ENCODE measurements around the gene CDHR2. TPM values are rescaled to one million over a fixed set of nuclear protein-coding genes. Genes with fewer than 3 reads are reported as not detected.

CDHR2 gene
- total and polyA plus RNA-seq, 2 of the 13 experiments (the other 11 are each of a cell fraction or from before 2014, with no cell fraction given) = 17.9 to 20.9 TPM

GRCh38 chr5:176545737-176546509 lies 3.2 kb upstream of the CDHR2 start (continued):
- peak; percentile 54 for TF ChIP-seq RARA (CRISPR knock-in tag; IDR thresholded peaks at IDR 0.05)
- peak; percentile 74 for TF ChIP-seq ARNTL (CRISPR knock-in tag; IDR thresholded peaks at IDR 0.05)
- TF ChIP-seq RXRB (CRISPR knock-in tag; IDR thresholded peaks at IDR 0.05; ENCODE audit: borderline replicate concordance) = 0 out of 2 replicates have a peak, but pooled peaks have one; percentile 27
- TF ChIP-seq IKZF1 (IDR thresholded peaks at IDR 0.05) = no peak
- TF ChIP-seq ZBTB46 (CRISPR knock-in tag; IDR thresholded peaks at IDR 0.05; ENCODE audit: borderline replicate concordance) = 0 out of 2 replicates have a peak, but pooled peaks have one; percentile 34
- TF ChIP-seq MYC (CRISPR knock-in tag; IDR thresholded peaks at IDR 0.05; ENCODE audit: borderline replicate concordance) = peak; percentile 57; the same call in 1 of the 2 replicates
- 0 out of 2 replicates have a peak, but pooled peaks have one; percentile 7 for TF ChIP-seq CTCF (CRISPR knock-in tag; IDR thresholded peaks at IDR 0.05)
- TF ChIP-seq FOXA1 (IDR thresholded peaks at IDR 0.05) = no peak
- peak; percentile 47 for TF ChIP-seq FOXA1 (CRISPR knock-in tag; IDR thresholded peaks at IDR 0.05)
- peak; percentile 65 for TF ChIP-seq ZNF781 (CRISPR knock-in tag; IDR thresholded peaks at IDR 0.05; ENCODE audit: borderline replicate concordance, not compliant biosample characterization)
- TF ChIP-seq ZNF776 (CRISPR knock-in tag; IDR thresholded peaks at IDR 0.05) = no peak
- TF ChIP-seq SRY (CRISPR knock-in tag; IDR thresholded peaks at IDR 0.05) = no peak
- TF ChIP-seq ZBTB26 (CRISPR knock-in tag; IDR thresholded peaks at IDR 0.05; ENCODE audit: borderline replicate concordance) = no peak
- TF ChIP-seq ZNF644 (CRISPR knock-in tag; IDR thresholded peaks at IDR 0.05; ENCODE audit: low read depth) = peak; percentile 98
- TF ChIP-seq BRD4 (CRISPR knock-in tag; IDR thresholded peaks at IDR 0.05) = no peak
- TF ChIP-seq HNF1A (IDR thresholded peaks at IDR 0.05; ENCODE audit: low read depth) = no peak
- TF ChIP-seq HNF1A (CRISPR knock-in tag; IDR thresholded peaks at IDR 0.05; ENCODE audit: borderline replicate concordance) = 0 out of 2 replicates have a peak, but pooled peaks have one; percentile 29
- TF ChIP-seq NRL (CRISPR knock-in tag; IDR thresholded peaks at IDR 0.05; ENCODE audit: borderline replicate concordance) = 0 out of 2 replicates have a peak, but pooled peaks have one; percentile 47
- peak; percentile 66 for TF ChIP-seq RXRA (CRISPR knock-in tag; IDR thresholded peaks at IDR 0.05)

Data from HepG2 (cell line).